Activated CD4-positive, CD25-positive, alpha-beta regulatory T cell (primary cell): Measurements from ENCODE around the gene ERV3-1.
"Not testable (repeated sequence)": the region's sequence is repeated elsewhere in the genome, so short reads cannot be mapped to it uniquely, and the experiment has no call there.

ENCODE experiments used
- DNase-seq, 4 experiments: peaks; one replicate each; lab custom pipeline; 2025; lab: John Stamatoyannopoulos, UW

ERV3-1 gene

GRCh38 chr7:64944667-64945502, 61.6 kb downstream of the ERV3-1 start:
- not testable (repeated sequence) for DNase-seq
